Measurements from ENCODE around the gene PTCD3.

The PTCD3 gene

DNA sequence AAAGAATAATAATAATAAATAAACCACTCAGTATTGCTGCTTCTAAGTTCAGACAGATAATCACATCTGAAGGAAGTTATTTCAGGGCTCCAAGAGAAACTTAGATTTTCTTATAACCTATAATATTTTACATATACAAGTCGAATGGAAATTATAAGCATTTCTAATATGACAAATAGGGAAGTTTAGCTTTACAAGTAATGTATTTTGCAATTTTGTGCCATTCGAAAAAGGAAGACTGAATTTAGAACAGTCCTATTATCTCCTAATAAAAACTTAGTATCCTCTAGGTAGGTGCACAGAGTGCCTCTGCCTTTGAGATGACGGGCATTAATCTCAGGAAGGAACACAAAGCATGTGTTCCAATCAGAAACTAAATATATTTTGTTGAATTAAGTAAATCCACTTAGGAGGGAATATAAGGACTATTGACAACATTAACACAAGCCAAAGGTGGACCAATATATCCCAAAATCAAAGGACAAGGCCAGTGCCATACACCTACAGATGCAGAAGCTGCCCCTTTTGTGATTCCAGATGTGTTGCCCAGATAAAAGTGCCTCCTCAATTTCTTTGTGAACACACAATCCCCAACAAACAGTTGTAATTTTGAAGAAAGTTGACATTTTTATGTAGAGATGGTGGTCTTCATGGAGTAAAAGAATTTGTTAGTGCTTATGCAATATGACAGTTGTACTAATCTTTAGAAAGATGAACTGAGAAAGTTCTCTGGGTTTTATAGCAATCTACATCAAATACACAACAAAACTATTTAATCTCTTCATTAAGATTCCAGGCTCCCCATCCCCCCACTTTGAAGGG is 36.6 kb downstream of the PTCD3 start:
- DNase-seq (ENCODE audit: insufficient read length, low spot score) (no peak), FAIRE-seq (no peak)

DNA sequence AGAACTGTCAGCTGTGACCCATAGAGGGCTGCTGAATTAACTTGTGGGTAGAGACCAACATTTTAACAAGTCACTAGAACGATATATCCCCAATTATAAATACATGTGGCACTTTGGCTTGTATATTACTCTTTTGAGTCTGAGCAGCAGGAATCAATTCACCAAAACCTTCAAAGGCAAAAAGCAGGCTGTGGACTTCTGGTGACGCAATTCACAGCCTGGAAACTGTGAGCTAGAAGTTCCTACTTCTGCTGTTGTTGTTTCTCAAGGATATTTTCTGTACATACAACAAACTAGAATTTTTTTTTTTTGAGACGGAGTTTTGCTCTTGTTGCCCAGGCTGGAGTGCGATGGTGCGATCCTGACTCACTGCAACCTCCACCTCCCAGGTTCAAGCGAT is 37.3 kb downstream of the PTCD3 start:
- FAIRE-seq = no peak

DNA sequence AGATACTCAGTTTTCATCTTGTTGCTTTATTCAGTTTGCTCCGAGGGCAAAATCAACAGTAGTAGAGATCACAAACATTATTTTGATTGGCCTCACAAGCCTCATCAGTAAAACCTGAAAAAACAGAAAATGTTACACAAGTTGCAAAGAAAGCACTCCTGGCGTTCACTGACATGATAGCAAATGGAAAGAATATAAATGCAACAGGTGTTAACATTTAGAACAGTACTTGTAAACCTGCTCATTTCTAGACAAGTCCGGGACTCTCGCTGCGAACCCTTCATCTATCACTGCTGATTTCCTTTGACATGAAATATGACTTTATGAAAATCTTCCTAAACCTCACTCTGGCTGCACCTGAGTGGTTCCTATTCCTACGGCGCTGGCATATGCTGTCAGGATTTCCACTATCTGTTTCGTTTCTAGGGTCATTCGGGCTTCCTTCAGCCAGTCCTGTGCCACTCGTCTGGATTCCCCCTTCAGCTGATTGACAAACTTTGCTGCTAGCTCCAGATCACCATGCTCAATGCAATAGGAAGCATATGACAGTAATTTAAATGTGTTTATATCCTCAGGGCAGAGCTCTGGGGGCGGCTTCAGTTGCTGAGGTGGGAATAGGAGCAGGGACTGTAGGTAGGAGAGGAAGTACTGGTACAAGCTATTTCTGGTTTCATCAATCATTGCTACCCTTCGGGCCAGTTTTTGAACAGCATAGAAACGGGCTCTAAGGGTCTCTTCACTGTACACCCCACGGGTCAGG is 38.1 kb downstream of the PTCD3 start:
- FAIRE-seq (no peak), DNase-seq (ENCODE audit: insufficient read length, low spot score) (no peak)

More for the DNA sequence above, 37.3 kb downstream of the PTCD3 start:
- DNase-seq (ENCODE audit: insufficient read length, low spot score) = no peak

DNA sequence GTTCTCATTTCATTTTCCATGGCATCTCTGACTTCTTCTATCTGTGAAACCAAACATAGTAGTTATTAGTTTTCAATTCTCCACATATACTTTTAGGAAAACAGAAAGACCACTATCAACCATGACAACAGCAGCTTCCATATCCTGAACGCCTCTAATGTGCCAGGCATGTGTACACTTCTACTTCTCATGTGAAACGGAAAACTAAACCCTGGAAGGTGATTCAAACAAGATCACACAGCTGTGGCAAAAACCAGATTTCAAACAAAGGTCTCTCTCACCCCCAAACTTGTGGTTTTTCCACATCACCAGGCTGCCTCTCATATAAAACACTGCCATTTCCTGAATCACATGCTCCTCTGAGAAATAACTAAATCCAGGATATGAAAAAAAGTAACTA is 41.8 kb downstream of the PTCD3 start:
- DNase-seq (ENCODE audit: insufficient read length, low spot score) = no peak
- FAIRE-seq = no peak

DNA sequence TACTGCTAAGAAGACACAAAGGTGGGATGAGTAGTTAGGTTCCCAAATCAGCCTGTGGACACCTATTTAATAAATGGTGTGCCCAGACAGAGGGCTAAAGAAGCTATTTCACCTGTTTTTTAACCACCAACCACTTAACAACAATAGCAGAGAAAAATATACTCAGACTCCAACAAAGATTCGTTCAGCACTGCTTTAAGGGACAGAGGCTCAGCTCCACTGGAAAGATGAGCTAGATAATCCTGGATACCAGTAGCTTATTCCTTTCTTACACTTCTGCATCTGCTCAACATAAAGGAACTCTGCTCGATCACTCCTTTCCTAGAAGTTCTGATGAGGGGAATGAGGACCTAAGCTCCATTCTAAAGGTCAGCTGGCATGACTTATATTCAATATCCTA is 44.5 kb downstream of the PTCD3 start:
- DNase-seq (ENCODE audit: insufficient read length, low spot score) (no peak), FAIRE-seq (no peak)

DNA sequence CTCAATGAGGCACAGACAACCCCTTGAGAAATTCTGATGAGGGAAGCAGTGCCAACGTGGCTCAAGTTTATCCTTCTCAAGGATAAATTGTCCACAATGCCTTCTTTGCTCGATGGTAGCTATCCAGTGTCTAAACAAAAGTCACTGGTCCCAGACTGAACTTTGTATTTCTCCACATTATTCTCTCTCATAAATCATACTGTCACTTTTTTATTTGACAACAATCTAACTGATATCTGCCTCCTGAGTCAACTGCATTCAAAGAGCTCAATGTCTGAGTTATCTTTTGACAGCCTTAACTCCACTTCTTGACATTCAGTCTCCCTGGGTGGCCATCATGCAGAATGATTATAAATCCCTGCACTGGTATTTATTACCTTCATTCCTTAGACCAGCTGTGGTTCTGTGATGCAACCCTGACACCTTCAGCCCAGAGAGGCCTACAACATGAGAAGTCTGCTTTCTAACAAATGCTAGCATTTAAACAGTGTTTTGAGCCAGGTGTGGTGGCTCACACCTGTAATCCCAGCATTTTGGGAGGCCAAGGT is 51.0 kb downstream of the PTCD3 start:
- no peak for FAIRE-seq
- no peak for DNase-seq (ENCODE audit: insufficient read length, low spot score)

DNA sequence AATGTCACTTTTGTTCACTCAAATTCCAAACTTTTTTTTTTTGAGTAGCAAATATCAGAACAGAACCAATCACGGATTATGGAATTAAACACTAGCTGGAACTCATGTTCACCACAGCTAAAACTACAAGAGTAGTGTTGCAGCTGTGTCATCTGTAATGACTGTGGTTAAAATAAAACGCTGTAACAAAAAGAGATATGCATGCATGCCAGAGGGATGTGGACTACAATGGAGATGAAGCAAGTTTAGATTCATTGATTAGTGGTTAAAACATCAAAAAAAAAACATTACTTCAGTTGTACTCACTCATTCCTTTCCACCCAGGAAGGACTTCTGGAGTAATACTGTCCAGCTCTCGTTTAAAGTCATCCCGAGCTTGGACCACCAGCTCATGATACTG is 52.3 kb downstream of the PTCD3 start:
- FAIRE-seq (no peak), DNase-seq (ENCODE audit: insufficient read length, low spot score) (no peak)

DNA sequence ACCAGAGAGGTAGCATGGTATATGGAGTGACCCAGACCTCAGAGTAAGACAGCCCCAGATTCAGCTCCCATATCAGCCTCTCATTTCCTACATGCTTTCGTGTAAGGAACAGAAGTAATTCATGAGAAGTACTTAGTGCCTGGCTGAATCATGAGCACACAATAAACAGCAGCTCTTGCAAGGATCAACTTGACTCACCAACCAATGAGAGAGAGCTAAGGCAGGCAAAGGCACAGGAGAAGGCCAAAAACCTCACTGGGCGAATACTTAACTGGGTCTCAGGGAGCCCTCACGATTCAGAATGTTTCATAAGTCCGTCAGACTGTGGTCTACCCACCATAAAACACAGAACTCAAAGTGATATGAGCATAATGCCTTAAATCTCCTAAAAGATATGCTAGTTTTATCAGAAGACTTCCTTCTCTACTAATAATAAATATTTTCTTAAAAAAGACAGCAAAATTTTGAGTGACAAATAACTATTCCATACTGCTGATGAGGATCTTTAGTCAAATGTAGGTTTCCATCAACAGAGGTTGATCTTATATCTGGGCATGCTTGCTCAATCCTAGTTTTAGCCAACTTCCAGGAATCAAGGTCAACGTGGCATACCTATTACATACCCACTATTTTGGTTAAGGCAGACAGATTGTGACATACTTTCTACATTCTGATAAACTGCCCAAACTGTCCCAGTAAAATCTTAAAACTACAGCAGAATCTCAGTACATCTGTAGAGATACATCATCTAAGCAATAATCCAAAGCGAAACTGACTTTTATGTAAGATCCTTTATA is 54.3 kb downstream of the PTCD3 start:
- FAIRE-seq (no peak), DNase-seq (ENCODE audit: insufficient read length, low spot score) (no peak)

DNA sequence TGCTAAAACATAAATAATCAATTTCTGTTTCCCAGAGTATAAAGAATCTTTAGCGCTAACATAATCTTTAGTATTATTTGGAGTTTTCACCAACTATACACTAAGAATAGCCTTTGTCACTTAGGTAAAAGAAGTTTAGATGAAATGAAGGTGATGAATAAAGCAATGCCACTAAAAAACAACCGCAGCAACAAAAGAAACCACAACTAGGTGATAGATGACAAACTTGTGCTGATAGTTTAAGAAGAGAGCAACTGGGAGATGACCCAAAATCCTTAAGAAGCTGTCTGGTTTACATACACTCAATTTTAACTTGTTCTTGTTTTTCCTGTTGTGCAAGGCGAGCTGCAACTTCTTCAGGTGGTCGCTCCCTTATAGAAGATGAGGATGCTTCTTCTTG is 64.4 kb downstream of the PTCD3 start:
- FAIRE-seq (no peak), DNase-seq (ENCODE audit: insufficient read length, low spot score) (no peak)

DNA sequence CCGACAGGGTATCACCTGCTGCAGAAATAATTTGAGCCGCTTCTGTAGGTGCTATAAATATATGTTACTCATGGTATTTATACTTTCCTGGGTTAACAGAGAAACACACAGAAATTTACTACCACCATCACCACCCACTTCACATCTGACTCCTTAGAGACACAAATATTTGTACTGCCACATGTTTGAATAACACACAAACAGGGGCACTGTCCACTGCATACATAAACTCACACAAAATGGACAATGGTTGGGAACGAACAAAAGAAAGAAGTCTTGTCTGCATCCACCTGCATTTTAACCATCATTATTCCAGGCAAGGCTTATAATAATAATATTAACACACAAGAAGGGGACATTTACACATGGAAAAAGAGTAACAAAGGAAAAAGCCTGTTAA is 65.3 kb downstream of the PTCD3 start:
- no peak for FAIRE-seq
- DNase-seq (ENCODE audit: insufficient read length, low spot score) = no peak

DNA sequence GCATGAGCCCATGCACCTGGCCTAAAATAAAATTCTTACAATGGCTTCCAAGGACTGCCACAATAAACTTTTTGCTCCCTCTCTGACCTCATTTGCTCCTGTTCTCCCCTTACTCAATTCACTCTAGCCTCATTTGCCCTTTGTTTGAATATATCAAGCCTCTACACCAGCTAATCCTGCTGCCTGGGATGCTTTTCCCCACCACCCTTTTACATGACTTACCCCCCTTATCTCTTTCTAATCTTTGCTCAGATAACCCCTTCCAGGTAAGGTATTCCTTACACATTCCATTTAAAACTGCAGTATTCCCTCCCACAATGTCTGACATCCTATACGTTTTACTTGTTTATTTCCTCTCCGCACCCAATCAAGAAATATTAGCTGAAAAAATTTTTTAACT is 66.6 kb downstream of the PTCD3 start:
- FAIRE-seq (no peak), DNase-seq (ENCODE audit: insufficient read length, low spot score) (no peak)

DNA sequence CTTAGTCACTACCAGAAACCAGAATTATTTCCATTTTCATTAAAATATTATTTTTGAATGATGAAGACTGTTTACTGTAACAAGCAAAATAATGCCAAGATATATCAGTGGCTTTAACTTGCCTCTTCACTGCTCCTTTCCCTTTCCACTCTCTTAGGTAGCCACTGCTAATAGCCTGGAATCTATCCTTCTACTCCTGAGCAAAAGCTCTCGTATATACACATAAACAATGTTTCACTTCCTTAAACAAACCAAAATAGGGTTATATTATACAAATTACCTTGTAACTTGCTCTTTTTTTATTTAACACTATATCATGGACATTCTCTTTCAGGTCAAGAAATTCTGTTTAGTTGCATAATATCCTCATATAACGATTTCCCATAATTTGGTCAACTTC is 68.4 kb downstream of the PTCD3 start:
- FAIRE-seq (peak; percentile 11), DNase-seq (ENCODE audit: insufficient read length, low spot score) (no peak)

DNA sequence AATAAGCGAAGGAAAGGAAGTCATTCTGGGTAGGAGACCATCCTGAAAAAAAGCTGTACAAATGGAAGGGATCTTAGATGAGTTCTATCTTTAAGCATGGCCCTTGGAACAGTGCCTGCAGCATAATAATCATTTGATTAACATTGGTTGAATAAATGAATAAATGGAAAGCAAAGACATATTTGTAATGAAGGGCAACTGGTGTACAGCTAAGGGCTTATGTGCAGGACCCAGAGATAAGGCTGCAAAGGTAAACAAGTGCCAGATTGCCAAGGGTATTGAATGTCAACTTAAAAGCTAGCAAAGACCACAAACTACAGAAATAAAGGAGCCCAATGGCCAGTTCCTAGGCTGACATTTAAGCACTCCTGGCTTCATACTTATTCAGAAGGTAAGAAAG is 69.8 kb downstream of the PTCD3 start:
- DNase-seq (ENCODE audit: insufficient read length, low spot score) = no peak
- FAIRE-seq = no peak

DNA sequence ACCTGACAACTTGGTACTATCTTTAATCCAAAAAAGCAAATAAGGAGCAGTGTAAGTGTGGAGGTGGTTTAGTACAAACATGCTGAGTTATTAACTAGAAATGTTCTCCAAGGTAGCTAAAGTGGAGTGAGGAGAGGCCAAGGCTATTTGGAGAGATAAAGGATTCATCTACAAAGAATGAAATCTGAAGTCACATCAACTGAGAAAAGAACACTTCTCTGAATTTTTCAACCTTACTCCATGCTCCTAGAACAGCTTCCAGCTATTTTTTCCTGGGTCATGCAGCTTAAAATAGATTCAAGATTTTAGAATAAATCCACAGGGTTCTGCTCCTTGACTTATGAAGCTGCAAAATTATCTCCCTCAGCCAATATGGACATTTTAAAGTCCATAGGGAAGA is 70.6 kb downstream of the PTCD3 start:
- FAIRE-seq (peak; percentile 82), DNase-seq (ENCODE audit: insufficient read length, low spot score) (no peak)

DNA sequence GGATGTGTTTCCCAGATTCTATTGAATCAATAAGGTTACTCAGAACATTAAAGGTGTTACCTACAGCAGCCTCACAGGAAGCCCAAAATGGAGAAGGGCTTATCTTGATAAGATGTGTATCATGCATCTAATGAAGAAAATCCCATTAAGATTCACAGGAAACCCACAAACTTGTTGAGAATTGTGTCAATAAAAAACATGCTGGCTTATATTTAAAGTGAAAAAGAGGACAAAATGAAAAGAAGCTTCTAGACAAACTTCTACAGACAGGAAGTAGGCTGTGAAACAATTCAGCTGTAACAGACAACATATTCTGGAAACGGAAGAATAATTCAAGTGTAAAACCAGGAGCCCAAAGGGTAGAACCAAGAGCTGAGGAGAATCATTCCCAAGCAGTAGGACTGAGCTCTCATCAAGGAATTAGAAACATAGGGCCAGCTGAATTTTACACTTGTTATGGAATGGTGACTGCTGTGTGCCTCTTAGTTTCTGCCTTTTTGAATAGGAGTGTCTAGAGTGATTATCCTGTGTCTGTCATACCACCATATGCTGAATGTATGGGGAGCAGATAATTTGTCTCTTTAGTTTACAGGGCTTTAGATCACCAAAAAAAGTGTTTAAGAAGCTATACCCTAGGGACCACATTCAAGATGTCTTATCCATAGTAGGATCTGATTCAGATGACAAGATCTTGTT is 79.6 kb downstream of the PTCD3 start:
- peak; percentile 73 for FAIRE-seq

DNA sequence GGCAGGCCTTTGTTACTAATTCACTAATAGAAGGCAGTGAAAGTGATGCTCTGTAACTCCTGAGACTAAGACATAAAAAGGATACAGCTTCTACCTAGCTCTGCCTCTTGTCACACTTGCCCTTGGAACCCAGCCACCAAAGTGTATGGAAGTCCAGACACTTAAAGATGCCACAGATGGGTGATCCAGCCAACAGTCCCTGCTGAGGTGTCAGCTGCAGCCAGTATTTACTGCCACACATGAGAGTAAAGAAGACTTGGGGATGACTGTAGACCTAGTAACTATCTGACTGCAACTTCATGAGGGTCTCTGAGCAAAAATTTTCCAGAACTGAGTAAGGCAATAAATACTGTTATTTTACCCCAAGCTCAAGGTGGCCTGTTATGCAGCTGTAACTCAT is 80.4 kb downstream of the PTCD3 start:
- no peak for DNase-seq (ENCODE audit: insufficient read length, low spot score)
- FAIRE-seq = peak; percentile 45

More for the DNA sequence above, 79.6 kb downstream of the PTCD3 start:
- no peak for DNase-seq (ENCODE audit: insufficient read length, low spot score)

DNA sequence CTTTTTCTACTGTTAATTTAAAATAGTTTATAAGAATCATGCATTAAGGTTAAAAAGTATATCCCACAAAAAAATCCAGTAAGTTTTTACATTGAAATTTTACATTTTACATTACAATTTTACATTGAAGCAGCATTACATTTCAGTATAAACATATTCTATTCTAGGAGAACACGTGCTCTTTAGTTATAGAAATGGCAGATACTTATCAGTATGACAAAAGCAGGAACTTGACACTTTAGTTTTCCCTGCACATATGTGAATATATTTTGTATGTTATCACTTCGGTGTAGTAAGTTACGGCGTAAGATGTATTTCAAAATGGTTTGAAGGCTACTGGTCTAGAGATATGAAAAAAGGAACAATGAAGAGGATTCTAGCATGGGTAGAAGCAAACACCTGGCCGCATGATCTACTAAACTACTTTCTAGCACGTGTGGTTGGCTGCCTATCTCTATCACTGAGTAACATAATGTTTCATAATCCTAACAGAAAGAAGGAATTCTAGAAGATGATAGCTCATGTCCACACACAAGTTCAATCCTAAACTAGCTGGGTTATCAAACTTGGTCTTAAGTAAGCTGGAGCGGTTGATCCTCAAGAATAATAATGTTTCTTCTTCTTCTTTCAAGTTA is 83.9 kb downstream of the PTCD3 start:
- no peak for FAIRE-seq
- DNase-seq (ENCODE audit: insufficient read length, low spot score) = no peak
